Anterior cingulate cortex (tissue), 58 donors: ENCODE results near the gene SH3RF1.

ENCODE experiments used
- DNase-seq, 58 donors: peaks; one replicate each; lab custom pipeline; 2025; lab: John Stamatoyannopoulos, UW

The SH3RF1 gene

DNA sequence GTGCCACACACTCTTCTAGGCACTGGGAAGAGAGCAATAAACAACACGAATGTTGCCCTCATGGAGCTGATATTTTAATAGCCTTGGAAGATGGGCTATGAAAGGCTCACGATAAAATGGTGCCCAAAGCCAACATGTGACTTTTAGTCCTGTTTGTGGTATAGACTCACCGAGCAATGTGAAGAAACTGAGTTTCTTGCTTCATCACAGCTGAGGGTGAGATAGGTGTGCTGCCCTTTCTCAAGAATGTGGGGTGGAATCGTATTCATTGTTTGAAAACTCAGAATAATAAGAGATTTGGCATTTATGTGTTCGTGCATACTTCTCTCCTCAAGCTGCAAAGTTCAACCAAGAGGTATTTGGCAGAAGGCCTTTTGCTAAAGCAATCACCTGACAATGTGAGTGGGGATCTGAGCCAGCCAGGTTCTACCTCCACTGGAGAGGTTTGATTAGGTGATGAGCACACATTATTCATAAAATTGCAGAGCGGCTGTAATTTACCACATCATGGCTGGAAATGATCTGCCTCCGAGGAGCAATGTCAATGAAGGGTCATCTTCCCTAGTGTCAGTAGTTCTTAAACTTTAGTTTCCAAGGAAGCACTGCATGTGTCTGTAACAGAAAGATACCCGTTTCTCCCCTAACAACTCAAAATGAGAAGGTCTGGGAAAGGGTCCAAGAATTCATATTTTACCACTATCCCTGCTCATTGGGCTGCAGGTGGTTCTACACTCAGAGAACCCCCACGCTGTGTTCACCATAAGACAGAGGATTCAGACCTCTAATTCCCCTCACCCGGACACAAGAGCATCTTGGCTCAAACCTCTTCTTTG is 218.8 kb downstream of the SH3RF1 start:
- DNase-seq = no peak

DNA sequence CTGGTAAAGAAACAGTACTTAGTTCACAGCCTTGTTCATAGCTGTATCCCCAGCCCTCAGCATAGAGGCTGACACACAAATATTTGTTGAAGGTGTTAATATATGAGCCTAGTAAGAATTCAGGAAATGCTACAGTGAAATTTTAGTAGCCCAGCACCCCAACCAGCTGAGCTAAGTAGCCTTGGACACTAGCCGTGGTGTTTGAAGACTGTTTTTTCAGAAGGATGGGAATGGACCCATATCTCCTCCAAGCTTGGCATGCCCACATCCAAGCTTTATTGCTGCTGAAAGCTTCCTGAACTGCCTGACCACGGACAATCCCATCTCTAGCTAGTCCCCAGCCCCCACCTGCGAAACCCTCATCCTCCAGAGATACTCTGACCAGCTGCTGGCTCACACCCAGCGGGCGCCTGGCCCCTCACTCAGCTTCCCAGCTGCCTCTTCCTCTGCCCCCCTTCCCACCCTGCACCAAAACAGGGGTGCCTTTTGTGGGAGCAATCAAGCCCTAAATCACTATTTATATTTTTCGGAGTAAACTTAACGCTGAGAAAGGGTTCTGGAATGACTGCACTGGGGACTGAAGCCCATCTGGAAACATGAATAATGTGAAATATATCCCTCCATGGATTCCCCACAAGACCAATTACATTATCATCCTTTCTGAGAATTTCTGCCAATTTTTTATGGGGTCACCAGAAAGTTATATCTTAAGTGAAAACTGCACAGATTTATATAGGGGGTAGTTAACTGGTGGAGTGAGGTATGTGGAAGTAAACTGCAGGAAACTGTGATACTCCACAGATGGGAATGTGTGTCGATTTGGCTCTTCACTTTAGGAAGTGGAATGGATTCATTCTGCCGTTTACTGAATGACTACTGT is 219.6 kb downstream of the SH3RF1 start:
- no peak for DNase-seq

DNA sequence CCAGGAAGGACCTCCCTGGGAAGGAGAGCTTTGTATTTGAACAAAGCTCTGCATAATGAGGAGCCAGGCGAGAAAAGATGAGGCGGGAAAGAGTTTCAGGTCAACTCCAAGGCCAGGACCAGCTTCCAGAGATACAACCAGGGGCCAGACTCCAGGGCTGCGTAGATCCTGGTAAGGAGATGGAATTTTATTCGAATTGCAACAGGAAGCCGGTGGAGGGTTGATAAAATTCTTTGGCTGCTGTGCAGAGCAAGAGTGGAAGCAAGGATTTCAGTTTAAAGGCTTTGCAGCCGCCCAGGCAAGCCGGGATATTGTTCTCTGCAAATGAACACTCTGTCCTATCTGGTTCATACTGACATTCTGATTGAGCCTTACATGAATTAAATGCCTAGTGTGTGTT is 220.5 kb downstream of the SH3RF1 start:
- no peak for DNase-seq

DNA sequence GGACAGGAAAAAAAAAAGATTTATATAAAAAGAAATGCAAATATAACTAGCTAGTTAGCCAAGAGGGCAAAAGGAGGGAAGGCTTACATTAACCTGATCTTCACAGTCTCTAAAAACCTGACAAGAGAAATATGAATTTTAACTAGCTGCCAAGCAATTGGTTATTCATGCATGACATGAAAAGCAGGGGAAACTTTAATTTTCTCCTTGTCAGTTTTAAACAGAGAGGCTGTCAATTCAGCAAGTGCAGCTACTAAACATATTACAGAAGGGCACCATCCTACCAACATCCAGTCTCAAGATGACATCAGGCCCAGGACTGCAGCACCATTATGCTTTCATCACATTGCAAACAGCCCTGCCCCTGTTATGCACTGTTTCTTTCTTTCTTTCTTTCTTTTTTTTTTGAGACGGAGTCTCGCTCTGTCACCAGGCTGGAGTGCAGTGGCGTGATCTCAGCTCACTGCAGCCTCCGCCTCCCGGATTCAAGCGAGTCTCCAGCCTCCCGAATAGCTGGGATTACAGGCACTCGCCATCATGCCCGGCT is 221.8 kb downstream of the SH3RF1 start:
- no peak for DNase-seq

DNA sequence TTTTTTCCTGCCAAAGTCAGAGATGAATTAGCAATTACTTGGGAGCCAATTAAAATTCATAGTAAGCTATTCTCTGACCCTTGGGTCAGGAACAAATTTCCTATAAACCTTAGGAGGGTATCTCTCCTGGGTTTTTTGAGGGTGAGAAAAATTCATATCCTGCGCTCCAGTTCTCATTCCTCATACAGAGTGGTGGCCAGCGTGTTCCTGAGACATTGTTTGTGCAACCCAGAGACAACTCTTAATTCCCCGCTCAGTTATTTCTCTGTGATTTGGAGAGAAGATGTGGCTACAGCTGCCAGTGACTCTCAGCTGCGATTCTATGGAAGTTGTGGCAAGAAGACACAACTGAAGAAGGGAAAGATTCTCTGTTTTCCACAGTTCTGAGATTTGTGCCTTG is 222.8 kb downstream of the SH3RF1 start:
- DNase-seq = no peak

DNA sequence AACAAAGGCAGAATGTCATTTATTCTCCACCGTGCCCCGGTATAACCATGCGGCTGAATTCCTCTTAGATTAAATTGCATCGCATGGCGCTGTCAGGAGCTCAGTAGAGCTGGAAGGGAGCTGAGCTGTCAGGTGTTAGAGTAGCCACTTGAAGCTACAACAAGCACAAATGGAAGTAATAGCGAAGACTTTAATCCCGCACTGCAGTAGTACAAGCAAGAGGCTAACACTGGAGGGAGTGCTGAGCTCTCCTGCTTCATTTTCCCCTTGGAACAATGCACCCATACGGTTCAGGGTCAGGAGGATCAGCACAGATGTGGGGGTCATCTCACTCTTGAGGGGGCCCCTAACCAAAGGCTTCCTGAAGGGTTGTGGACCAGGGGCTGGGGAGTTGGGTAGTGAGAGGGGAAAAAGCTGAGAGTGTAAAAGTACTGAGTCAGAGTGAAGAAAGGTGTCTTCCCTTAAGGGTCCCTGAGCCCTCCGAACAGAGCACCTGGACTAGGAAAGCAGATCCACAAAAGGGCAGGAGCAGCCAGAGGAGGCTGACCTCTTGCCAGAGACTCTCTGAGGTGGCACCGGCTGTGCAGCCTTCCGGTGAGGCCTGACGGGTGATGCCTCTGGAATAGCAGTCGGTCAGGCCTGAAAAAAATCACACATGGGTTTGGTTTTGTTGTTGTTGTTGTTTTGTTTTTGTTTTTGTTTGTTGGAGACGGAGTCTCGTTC is 224.7 kb downstream of the SH3RF1 start:
- DNase-seq = no peak

DNA sequence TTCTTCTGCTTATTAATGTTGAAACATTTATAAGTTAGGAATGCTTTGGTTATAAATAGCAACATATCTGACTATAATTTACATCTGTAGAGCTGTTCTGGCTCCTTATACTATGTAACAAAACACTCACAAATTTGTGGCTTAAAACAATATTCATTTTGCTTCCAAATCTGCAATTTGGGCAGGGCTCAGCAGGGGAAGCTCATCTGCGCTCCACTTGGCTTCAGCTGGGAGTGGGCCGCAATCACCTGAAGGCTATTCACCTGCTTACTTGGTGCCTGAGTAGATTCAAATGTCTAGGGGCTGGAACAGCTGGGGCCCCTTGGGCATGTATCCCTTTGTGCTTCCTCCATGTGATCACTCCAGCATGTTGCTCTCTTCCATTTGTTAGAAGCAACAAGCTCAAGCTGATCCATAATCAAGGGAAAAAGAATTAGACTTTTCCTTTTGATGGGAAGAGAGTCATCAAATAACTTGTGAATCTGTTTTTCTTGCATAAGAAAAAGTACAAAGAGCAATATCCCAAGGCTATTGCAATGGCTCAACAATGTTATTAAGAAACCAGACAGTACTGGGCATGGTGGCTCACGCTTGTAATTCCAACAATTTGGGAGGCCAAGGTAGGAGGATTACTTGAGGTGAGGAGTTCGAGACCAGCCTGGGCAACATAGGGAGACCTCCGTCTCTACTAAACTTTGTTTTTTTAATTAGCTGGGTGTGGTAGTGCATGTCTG is 225.9 kb downstream of the SH3RF1 start:
- no peak for DNase-seq
